Muscle layer of colon (tissue), 2 donors: Measurements from ENCODE around the gene CD244.

Experiments used
- H3K27ac ChIP-seq: one replicate; pipeline ENCODE4 v1.7.0; 2013; ENCODE audit warnings: low read depth, mild to moderate bottlenecking, low read length, moderate library complexity
- H3K27me3 ChIP-seq, 2 donors: one replicate each; pipeline ENCODE4 v1.7.0; 2013; ENCODE audit warnings: low read length in 2 of 2, mild to moderate bottlenecking in 2 of 2; ENCODE audit not compliant: insufficient read depth in 2 of 2, control insufficient read depth in 1 of 2
- H3K36me3 ChIP-seq: one replicate; pipeline ENCODE4 v1.7.0; 2013; ENCODE audit warnings: mild to moderate bottlenecking, low read length; ENCODE audit not compliant: insufficient read depth
- H3K4me1 ChIP-seq: one replicate; pipeline ENCODE4 v1.7.0; 2013; ENCODE audit warnings: mild to moderate bottlenecking, low read length; ENCODE audit not compliant: insufficient read depth
- H3K4me3 ChIP-seq, 2 donors: one replicate each; pipeline ENCODE4 v1.7.0; 2013; ENCODE audit warnings: low read length in 2 of 2, low read depth in 1 of 2, mild to moderate bottlenecking in 1 of 2, moderate library complexity in 1 of 2
- H3K9ac ChIP-seq: one replicate; pipeline ENCODE4 v1.7.0; 2013; ENCODE audit warnings: low read length
- H3K9me3 ChIP-seq: one replicate; pipeline ENCODE4 v1.7.0; 2013; ENCODE audit warnings: mild to moderate bottlenecking, low read length
- donor health status: abdominal sarcoma.
- donor health status: Adenocarcinoma of cecum.

The CD244 gene

GRCh38 chr1:160823296-160823695, 39.4 kb downstream of the CD244 start:
- no peak overlapping the region for H3K4me3 ChIP-seq
- no peak overlapping the region for H3K9ac ChIP-seq
- no peaks in the 10 kb centered on the region for H3K4me1 ChIP-seq
- no peaks in the 10 kb centered on the region for H3K9me3 ChIP-seq
- no peak overlapping the region for H3K27ac ChIP-seq
- no peaks in the 10 kb centered on the region for H3K27me3 ChIP-seq
- no peaks in the 10 kb centered on the region for H3K36me3 ChIP-seq

GRCh38 chr1:160821627-160822026, 41.1 kb downstream of the CD244 start:
- H3K27ac ChIP-seq = no peak overlapping the region
- H3K27me3 ChIP-seq = no peaks in the 10 kb centered on the region
- no peak overlapping the region for H3K9ac ChIP-seq
- H3K9me3 ChIP-seq = no peaks in the 10 kb centered on the region
- no peaks in the 10 kb centered on the region for H3K4me1 ChIP-seq
- H3K4me3 ChIP-seq = no peak overlapping the region
- H3K36me3 ChIP-seq = no peaks in the 10 kb centered on the region

- Histone ChIP-seq H3K9me3 (no peaks in the 10 kb centered on the region), H3K36me3 (no peaks in the 10 kb centered on the region), H3K9ac (no peak overlapping the region), H3K27me3 (no peaks in the 10 kb centered on the region), H3K4me1 (no peaks in the 10 kb centered on the region), H3K4me3 (no peak overlapping the region), H3K27ac (no peak overlapping the region)
Measured at GRCh38 chr1:160819186-160819585, 43.5 kb downstream of the CD244 start.

- no peak overlapping the region for H3K9ac ChIP-seq
- H3K4me1 ChIP-seq = no peaks in the 10 kb centered on the region
- H3K27me3 ChIP-seq = no peaks in the 10 kb centered on the region
- H3K9me3 ChIP-seq = no peaks in the 10 kb centered on the region
- no peaks in the 10 kb centered on the region for H3K36me3 ChIP-seq
- H3K4me3 ChIP-seq = no peak overlapping the region
- no peak overlapping the region for H3K27ac ChIP-seq
Measured at GRCh38 chr1:160818207-160818937, 44.3 kb downstream of the CD244 start.

GRCh38 chr1:160814856-160815255, 47.8 kb downstream of the CD244 start:
- H3K27me3 ChIP-seq = no peaks in the 10 kb centered on the region
- H3K36me3 ChIP-seq = no peaks in the 10 kb centered on the region

GRCh38 chr1:160814316-160814715, 48.4 kb downstream of the CD244 start:
- Histone ChIP-seq H3K36me3 (no peaks in the 10 kb centered on the region), H3K9ac (no peak overlapping the region), H3K9me3 (no peaks in the 10 kb centered on the region), H3K27me3 (no peaks in the 10 kb centered on the region), H3K4me1 (no peaks in the 10 kb centered on the region), H3K27ac (no peak overlapping the region), H3K4me3 (no peak overlapping the region)

More at GRCh38 chr1:160814856-160815255, 47.8 kb downstream of the CD244 start:
- Histone ChIP-seq H3K27ac (no peak overlapping the region), H3K9me3 (no peaks in the 10 kb centered on the region), H3K4me1 (no peaks in the 10 kb centered on the region), H3K9ac (no peak overlapping the region), H3K4me3 (no peak overlapping the region)

GRCh38 chr1:160813215-160813614, 49.5 kb downstream of the CD244 start:
- Histone ChIP-seq H3K27me3 (no peaks in the 10 kb centered on the region), H3K27ac (no peak overlapping the region), H3K4me3 (no peak overlapping the region), H3K9ac (no peak overlapping the region), H3K4me1 (no peaks in the 10 kb centered on the region), H3K9me3 (no peaks in the 10 kb centered on the region), H3K36me3 (no peaks in the 10 kb centered on the region)

GRCh38 chr1:160811147-160811546, 51.5 kb downstream of the CD244 start:
- no peak overlapping the region for H3K27ac ChIP-seq

GRCh38 chr1:160810486-160810885, 52.2 kb downstream of the CD244 start:
- Histone ChIP-seq H3K27ac (no peak overlapping the region), H3K9ac (no peak overlapping the region), H3K4me3 (no peak overlapping the region), H3K4me1 (no peaks in the 10 kb centered on the region), H3K9me3 (peaks cover 7% of the 10 kb centered on the region), H3K36me3 (no peaks in the 10 kb centered on the region), H3K27me3 (no peaks in the 10 kb centered on the region)

More at GRCh38 chr1:160811147-160811546, 51.5 kb downstream of the CD244 start:
- Histone ChIP-seq H3K4me1 (no peaks in the 10 kb centered on the region), H3K9ac (no peak overlapping the region), H3K27me3 (no peaks in the 10 kb centered on the region), H3K36me3 (no peaks in the 10 kb centered on the region), H3K4me3 (no peak overlapping the region), H3K9me3 (peaks cover 7% of the 10 kb centered on the region)

GRCh38 chr1:160808289-160808688, 54.4 kb downstream of the CD244 start:
- no peaks in the 10 kb centered on the region for H3K36me3 ChIP-seq
- H3K27ac ChIP-seq = no peak overlapping the region
- peaks cover 7% of the 10 kb centered on the region for H3K9me3 ChIP-seq
- no peaks in the 10 kb centered on the region for H3K4me1 ChIP-seq
- no peak overlapping the region for H3K4me3 ChIP-seq
- no peak overlapping the region for H3K9ac ChIP-seq
- H3K27me3 ChIP-seq = no peaks in the 10 kb centered on the region

GRCh38 chr1:160807738-160808137, 54.9 kb downstream of the CD244 start:
- no peaks in the 10 kb centered on the region for H3K27me3 ChIP-seq
- no peak overlapping the region for H3K9ac ChIP-seq
- H3K4me3 ChIP-seq = no peak overlapping the region
- no peaks in the 10 kb centered on the region for H3K4me1 ChIP-seq
- no peak overlapping the region for H3K27ac ChIP-seq
- H3K9me3 ChIP-seq = peaks cover 7% of the 10 kb centered on the region
- no peaks in the 10 kb centered on the region for H3K36me3 ChIP-seq

GRCh38 chr1:160807247-160807646, 55.4 kb downstream of the CD244 start:
- Histone ChIP-seq H3K27ac (no peak overlapping the region), H3K36me3 (no peaks in the 10 kb centered on the region), H3K9ac (no peak overlapping the region), H3K27me3 (no peaks in the 10 kb centered on the region), H3K9me3 (peaks cover 7% of the 10 kb centered on the region), H3K4me1 (no peaks in the 10 kb centered on the region), H3K4me3 (no peak overlapping the region)
